HL-60 (cell line): ENCODE results near the gene POLR3E.

Source experiments
- DNase-seq, 2 experiments: peaks; one replicate each; pipeline ENCODE4 v3.0.0-alpha.2; 2010 to 2020; ENCODE audit warnings: low read depth in 1 of 2, low spot score in 1 of 2
- H3K27ac ChIP-seq: fragments of 250-450 bp; sonication (Bioruptor Pico); replicated peaks from 2 replicates; pipeline ENCODE4 v1.5.1; 2020; ENCODE audit warnings: mild to moderate bottlenecking, moderate library complexity
- H3K27me3 ChIP-seq: fragments of 250-450 bp; sonication (Bioruptor Pico); 2 replicates; pipeline ENCODE4 v1.5.1; 2021; ENCODE audit warnings: mild to moderate bottlenecking, moderate library complexity; ENCODE audit not compliant: insufficient read depth, poor library complexity, severe bottlenecking
- H3K4me3 ChIP-seq: replicated peaks from 2 replicates; pipeline ENCODE4 v1.5.1; 2011; ENCODE audit warnings: mild to moderate bottlenecking, control low read depth, low read length; ENCODE audit not compliant: insufficient read depth
- CTCF ChIP-seq: IDR thresholded peaks from one replicate; pipeline ENCODE4 v1.5.1; 2011; ENCODE audit warnings: low read length, control low read depth, inconsistent platforms; ENCODE audit not compliant: insufficient read depth
- GABPA ChIP-seq: IDR thresholded peaks from 2 replicates; pipeline ENCODE4 v1.6.1; 2012; ENCODE audit warnings: low read depth
- POLR2AphosphoS5 ChIP-seq: IDR thresholded peaks from 2 replicates; pipeline ENCODE4 v1.6.1; 2012; ENCODE audit warnings: low read depth
- SPI1 ChIP-seq: IDR thresholded peaks from 2 replicates; pipeline ENCODE4 v1.6.1; 2012; ENCODE audit warnings: low read depth, mild to moderate bottlenecking, borderline replicate concordance
- TF ChIP-seq, protein P1 (sequence below): IDR thresholded peaks from 2 replicates; pipeline ENCODE4 v1.6.1; 2012; ENCODE audit warnings: low read depth; ENCODE audit not compliant: insufficient replicate concordance

Gene POLR3E

GRCh38 chr16:22308824-22309520 is 11.8 kb downstream of the POLR3E start:
- TF ChIP-seq POLR2AphosphoS5, result no peak
- Histone ChIP-seq H3K27ac (no peak overlapping the region), H3K4me3 (no peak overlapping the region), H3K27me3 (no peaks in the 10 kb centered on the region)
- DNase-seq, result no peak

- Histone ChIP-seq H3K27me3 (no peaks in the 10 kb centered on the region), H3K4me3 (no peak overlapping the region), H3K27ac (no peak overlapping the region)
- DNase-seq, result no peak
- no peak for TF ChIP-seq GABPA
- TF ChIP-seq SPI1, result no peak
- TF ChIP-seq, protein P1, sequence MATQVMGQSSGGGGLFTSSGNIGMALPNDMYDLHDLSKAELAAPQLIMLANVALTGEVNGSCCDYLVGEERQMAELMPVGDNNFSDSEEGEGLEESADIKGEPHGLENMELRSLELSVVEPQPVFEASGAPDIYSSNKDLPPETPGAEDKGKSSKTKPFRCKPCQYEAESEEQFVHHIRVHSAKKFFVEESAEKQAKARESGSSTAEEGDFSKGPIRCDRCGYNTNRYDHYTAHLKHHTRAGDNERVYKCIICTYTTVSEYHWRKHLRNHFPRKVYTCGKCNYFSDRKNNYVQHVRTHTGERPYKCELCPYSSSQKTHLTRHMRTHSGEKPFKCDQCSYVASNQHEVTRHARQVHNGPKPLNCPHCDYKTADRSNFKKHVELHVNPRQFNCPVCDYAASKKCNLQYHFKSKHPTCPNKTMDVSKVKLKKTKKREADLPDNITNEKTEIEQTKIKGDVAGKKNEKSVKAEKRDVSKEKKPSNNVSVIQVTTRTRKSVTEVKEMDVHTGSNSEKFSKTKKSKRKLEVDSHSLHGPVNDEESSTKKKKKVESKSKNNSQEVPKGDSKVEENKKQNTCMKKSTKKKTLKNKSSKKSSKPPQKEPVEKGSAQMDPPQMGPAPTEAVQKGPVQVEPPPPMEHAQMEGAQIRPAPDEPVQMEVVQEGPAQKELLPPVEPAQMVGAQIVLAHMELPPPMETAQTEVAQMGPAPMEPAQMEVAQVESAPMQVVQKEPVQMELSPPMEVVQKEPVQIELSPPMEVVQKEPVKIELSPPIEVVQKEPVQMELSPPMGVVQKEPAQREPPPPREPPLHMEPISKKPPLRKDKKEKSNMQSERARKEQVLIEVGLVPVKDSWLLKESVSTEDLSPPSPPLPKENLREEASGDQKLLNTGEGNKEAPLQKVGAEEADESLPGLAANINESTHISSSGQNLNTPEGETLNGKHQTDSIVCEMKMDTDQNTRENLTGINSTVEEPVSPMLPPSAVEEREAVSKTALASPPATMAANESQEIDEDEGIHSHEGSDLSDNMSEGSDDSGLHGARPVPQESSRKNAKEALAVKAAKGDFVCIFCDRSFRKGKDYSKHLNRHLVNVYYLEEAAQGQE, result no peak
- TF ChIP-seq POLR2AphosphoS5, result no peak
- TF ChIP-seq CTCF, result no peak
Observed at GRCh38 chr16:22311520-22311919, 14.3 kb downstream of the POLR3E start.

GRCh38 chr16:22312897-22313781 is 15.9 kb downstream of the POLR3E start:
- no peak overlapping the region for H3K4me3 ChIP-seq
- no peak overlapping the region for H3K27ac ChIP-seq
- H3K27me3 ChIP-seq, result no peaks in the 10 kb centered on the region
- no peak for DNase-seq
- TF ChIP-seq SPI1 (no peak), CTCF (no peak), POLR2AphosphoS5 (no peak), GABPA (no peak)
- TF ChIP-seq, protein P1, result no peak

GRCh38 chr16:22313876-22314470 is 16.8 kb downstream of the POLR3E start:
- H3K4me3 ChIP-seq, result no peak overlapping the region
- no peak overlapping the region for H3K27ac ChIP-seq
- DNase-seq, result no peak
- TF ChIP-seq GABPA (no peak), CTCF (no peak), POLR2AphosphoS5 (no peak), SPI1 (no peak)
- TF ChIP-seq, protein P1, result no peak
- no peaks in the 10 kb centered on the region for H3K27me3 ChIP-seq
